ENCODE results near the gene FBN3.

DNA sequence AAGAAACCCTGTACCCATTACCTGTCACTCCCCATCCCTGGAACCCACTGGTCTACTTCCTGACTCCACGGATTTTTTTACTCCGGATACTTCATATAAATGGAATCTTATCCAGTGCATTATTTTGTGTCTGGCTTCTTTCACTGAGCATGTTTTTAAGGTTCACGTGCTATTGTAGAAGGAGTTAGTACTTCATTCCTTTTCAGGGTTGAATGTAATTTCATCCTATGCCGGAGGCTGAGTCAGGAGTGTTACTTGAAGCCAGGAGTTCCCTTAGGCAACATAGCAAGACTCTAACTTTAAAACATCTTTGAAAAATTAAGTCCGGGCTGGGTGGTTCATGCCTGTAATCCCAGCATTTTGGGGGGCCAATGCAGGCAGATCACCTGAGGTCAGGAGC, 126.0 kb downstream of the FBN3 start:
- TF ChIP-seq SPI1 (IDR thresholded peaks at IDR 0.05; ENCODE audit: low read depth, low read length) (no peak), POLR2A (IDR thresholded peaks at IDR 0.05; ENCODE audit: low read depth, low read length) (no peak)

Measured in GM12891 (cell line).